T-helper 22 cell (primary cell): ENCODE measurements around the gene FHOD3.

Experiments used
- DNase-seq: peaks from one replicate; pipeline ENCODE4 v3.0.0-alpha.2; 2020; ENCODE audit warnings: low read depth

Gene FHOD3

DNA sequence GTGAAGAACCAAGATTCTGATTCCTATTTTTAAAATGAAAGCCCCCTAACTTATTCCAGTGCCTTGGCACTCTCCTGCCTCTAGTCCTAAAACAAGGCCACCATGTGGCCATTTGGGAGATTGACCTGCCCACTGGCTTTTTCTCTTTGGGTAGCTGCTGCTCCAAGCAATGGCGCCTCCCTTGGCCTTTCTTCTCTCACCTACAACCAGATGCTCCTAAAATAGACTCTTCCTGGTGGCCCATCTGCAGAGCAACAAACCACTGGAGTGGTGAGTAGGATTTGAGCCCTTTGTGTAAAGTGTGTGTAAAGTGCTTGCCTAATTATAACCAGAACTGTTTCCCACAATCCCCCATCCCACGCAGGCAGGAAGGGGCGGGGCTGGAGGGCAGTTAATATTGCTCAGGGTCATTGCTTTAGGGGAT, 114.2 kb downstream of the FHOD3 start:
- no peak for DNase-seq

DNA sequence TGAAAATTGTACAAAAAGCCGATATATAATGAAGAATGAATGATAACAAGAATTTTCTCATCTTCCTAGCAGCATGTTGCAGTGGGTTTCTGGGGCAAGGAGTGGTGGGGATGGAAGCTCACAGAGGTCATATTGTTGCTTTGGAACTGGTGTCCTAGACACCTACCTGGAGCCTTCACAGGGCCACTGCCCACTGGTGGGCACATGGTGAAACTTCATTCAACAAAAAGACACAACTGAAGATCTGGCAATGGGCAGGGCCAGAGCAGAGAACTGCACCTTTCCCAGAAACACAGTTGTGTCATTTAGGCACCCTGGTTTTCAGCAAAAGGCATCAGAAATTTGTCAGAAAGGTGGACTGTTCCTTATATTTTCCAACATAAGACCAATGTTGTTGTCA, 115.3 kb downstream of the FHOD3 start:
- no peak for DNase-seq

DNA sequence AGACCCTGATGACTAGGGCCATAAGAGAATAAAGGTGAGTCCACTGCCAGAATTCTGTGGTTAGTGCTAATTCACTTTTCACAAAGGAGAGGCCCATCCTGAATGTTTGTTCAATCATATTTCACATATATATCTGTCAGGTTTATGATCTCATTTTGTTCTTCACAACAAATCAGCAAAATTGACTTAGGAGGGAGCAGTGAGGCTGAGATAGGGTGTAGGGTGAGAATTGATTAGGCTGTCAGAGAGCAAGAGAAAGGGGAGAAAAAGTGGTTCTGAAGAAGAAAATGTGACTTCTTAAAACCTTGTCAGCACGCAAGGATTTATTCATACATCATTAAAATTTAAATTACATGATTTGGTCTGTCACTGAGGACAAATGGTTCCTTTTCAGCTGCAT, 117.7 kb downstream of the FHOD3 start:
- DNase-seq = no peak

- no peak for DNase-seq
Observed at GRCh38 chr18:36415625-36416024, 118.1 kb downstream of the FHOD3 start.

GRCh38 chr18:36419188-36419899, 121.8 kb downstream of the FHOD3 start:
- DNase-seq = no peak

GRCh38 chr18:36419900-36420531, 122.5 kb downstream of the FHOD3 start:
- DNase-seq = no peak

GRCh38 chr18:36420826-36421225, 123.3 kb downstream of the FHOD3 start:
- DNase-seq = no peak

DNA sequence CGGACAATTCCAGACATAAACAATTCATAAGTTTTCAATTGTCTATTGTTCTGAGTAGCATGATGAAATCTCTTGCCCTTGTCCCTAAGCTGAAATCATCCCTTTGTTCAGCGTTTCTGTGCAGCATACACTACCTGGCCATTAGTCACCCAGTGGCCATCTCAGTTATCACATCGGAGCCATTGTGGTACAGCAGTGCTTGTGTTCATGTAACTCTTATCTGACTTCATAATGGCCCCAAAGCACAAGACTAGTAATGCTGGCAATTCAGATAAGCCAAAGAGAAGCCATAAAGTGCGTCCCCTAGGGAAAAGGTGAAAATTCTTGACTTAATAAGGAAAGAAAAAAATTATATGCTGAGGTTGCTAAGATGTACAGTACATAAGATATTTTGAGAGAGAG, 127.2 kb downstream of the FHOD3 start:
- DNase-seq = no peak

GRCh38 chr18:36427369-36427768, 129.9 kb downstream of the FHOD3 start:
- no peak for DNase-seq

GRCh38 chr18:36427831-36428230, 130.3 kb downstream of the FHOD3 start:
- no peak for DNase-seq

DNA sequence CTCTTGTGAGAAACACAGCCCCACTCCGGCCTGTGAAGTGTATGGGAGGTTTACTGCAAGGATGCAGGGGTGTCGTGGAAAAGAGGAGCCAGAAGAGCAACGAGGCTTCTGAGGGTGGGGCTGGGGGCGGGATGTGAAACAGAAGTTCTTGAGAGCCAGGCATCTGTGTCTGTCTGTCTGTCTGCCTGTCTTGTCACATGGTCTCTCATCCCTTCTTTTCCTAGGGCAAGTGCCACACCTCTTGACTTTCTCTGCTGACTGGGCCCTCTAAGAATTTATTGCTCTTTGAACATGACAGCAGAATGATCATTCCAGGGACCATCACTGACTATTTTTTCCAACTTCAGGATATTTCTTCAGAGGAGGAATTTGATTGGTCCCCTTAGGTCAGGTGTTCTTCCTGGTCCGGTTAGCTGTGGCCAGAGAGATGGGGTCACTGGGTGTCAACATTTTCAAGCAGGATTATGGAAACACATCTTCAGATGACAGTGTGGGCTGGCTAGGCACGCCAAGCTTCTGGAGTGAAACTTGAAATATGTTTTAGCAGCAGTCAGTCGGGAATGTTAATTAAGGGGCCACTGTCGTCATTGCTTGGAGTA, 131.0 kb downstream of the FHOD3 start:
- DNase-seq = no peak

GRCh38 chr18:36432880-36433555, 135.5 kb downstream of the FHOD3 start:
- DNase-seq = no peak

DNA sequence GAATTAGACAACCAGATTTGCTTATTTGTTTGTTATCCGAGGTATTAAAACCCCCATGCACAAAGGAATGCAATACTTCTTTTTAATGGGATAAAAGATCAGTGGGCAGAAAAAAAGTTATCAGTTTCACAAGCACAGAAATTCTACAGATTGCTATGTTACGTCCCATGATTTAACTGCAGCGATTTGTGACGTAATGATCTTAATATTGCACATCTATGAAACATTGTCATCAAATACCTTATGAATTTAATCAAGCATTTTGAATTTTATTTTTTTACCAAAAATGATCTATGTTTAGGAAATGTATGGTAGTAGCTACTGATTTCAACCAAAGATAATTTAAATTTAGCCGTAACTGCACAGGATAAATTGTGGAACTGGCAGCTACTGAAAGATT, 138.9 kb downstream of the FHOD3 start:
- DNase-seq = no peak

- DNase-seq = no peak
Observed at GRCh38 chr18:36440614-36441013, 143.1 kb downstream of the FHOD3 start.

GRCh38 chr18:36441426-36442240, 144.1 kb downstream of the FHOD3 start:
- DNase-seq = no peak

- no peak for DNase-seq
Observed at GRCh38 chr18:36442717-36443116, 145.2 kb downstream of the FHOD3 start.

DNA sequence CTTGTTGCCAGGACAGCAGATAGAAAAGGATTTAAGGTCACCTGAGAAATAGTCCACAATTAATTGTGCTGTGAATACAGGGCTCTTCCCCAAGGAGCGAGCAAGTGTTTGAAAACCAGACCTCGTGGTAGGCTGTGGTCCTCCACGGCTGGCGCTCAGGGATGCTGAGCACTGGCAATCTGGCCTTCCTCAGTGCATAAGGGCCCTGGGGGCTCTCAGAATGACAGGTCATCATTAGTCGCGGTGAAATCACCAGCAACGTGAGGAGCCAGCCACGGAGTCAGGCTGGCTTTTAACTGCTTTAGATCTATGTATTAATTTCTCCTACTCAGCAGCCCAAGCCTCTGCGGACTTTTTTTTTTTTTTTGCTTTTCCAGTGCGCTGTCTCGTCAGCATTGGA, 148.5 kb downstream of the FHOD3 start:
- DNase-seq = no peak

- no peak for DNase-seq
Observed at GRCh38 chr18:36448384-36449290, 151.1 kb downstream of the FHOD3 start.

- DNase-seq = no peak
Observed at GRCh38 chr18:36449451-36449850, 151.9 kb downstream of the FHOD3 start.

- no peak for DNase-seq
Observed at GRCh38 chr18:36450264-36450663, 152.8 kb downstream of the FHOD3 start.
